GM19043 (cell line): ENCODE data around the gene BRD9.
"Not testable (repeated sequence)": the region's sequence is repeated elsewhere in the genome, so short reads cannot be mapped to it uniquely, and the experiment has no call there.

ENCODE experiments used
- ATAC-seq: cut with Tn5 transposase; IDR thresholded peaks from one replicate; pipeline ENCODE4 v1.9.1; 2021; ENCODE audit warnings: low read depth; ENCODE audit not compliant: unreplicated experiment

Gene BRD9

GRCh38 chr5:923281-923873, 30.8 kb upstream of the BRD9 start:
- ATAC-seq = peak; percentile 66

- ATAC-seq = no peak
Observed at GRCh38 chr5:922436-923280, 30.1 kb upstream of the BRD9 start.

GRCh38 chr5:921456-922435, 29.1 kb upstream of the BRD9 start:
- no peak for ATAC-seq

- no peak for ATAC-seq
Observed at GRCh38 chr5:920321-920720, 27.7 kb upstream of the BRD9 start.

GRCh38 chr5:919356-920000, 26.9 kb upstream of the BRD9 start:
- ATAC-seq = no peak

- not testable (repeated sequence) for ATAC-seq
Observed at GRCh38 chr5:918717-919116, 26.1 kb upstream of the BRD9 start.

GRCh38 chr5:916441-917293, 24.1 kb upstream of the BRD9 start:
- ATAC-seq = no peak

GRCh38 chr5:915946-916345, 23.3 kb upstream of the BRD9 start:
- ATAC-seq = no peak

- not testable (repeated sequence) for ATAC-seq
Observed at GRCh38 chr5:915346-915745, 22.7 kb upstream of the BRD9 start.

- no peak for ATAC-seq
Observed at GRCh38 chr5:914612-915011, 22.0 kb upstream of the BRD9 start.

GRCh38 chr5:914174-914573, 21.6 kb upstream of the BRD9 start:
- ATAC-seq = no peak

GRCh38 chr5:912280-913091, 19.9 kb upstream of the BRD9 start:
- no peak for ATAC-seq

GRCh38 chr5:911601-912000, 19.0 kb upstream of the BRD9 start:
- no peak for ATAC-seq

- no peak for ATAC-seq
Observed at GRCh38 chr5:910769-911160, 18.2 kb upstream of the BRD9 start.

GRCh38 chr5:909994-910768, 17.6 kb upstream of the BRD9 start:
- ATAC-seq = no peak

GRCh38 chr5:909086-909485, 16.5 kb upstream of the BRD9 start:
- ATAC-seq = no peak

- ATAC-seq = no peak
Observed at GRCh38 chr5:908172-908571, 15.6 kb upstream of the BRD9 start.

GRCh38 chr5:907366-907910, 14.8 kb upstream of the BRD9 start:
- ATAC-seq = no peak
